ENCODE measurements around the gene NOD2. TPM values are rescaled to one million over a fixed set of nuclear protein-coding genes. Genes with fewer than 3 reads are reported as not detected.

Gene NOD2
- polyA plus RNA-seq (2012; ENCODE audit: missing spikeins) = 7.8 TPM

DNA sequence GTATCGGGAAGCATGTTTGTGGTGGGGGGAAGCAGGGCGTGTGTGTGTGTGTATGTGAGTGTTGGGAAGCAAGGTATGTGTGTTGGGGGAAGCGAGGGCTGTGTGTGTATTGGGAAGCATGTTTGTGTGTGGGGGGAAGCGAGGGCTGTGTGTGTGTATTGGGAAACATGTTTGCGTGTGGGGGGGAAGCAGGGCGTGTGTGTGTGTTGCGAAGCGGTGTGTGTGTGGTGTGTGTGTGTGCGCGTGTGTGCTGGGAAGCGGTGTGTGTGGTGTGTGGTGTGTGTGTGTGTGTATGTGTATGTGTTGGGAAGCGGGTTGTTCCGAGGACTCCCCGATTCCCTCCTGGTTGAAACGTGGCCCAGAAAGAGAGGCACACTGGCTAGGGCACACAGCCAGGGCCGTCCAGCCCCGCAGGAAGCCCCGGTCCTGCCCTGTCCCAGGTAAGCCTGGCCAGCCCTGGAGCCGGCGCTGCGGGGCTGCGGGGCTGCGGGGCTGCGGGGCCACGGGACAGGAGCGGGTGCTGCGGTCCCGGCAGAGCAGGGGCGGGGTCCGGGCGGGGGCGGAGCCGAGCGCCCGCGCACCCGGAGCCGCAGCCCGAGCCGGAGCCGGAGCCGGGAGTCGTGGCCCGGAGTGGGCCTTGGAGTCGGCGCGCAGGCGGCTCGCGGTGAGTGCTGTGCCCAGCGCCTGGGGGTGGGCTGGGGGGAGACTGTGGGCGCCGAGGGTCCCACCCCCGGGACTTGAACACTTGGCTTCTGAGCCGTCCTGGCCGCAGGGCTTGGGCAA is at the start of gene NOD2:
NOD2 (plus strand) TSS at position 608 of the 783 bp plus-strand sequence. CDS start 5,890 bp downstream, outside the sequence.
- TF ChIP-seq POLR2A (IDR thresholded peaks at IDR 0.05; ENCODE audit: low read depth, low read length) (peak; percentile 48; the same call in 1 of the 2 replicates), TAF1 (IDR thresholded peaks at IDR 0.05; ENCODE audit: borderline replicate concordance, low read depth, low read length) (no peak)
- DNase-seq (ENCODE audit: insufficient read length) = peak; percentile 71
- peak; percentile 96 for FAIRE-seq

GRCh38 chr16:50644245-50644644 is 49.2 kb upstream of the NOD2 start:
- TF ChIP-seq TAF1 (IDR thresholded peaks at IDR 0.05; ENCODE audit: borderline replicate concordance, low read depth, low read length) (no peak), POLR2A (IDR thresholded peaks at IDR 0.05; ENCODE audit: low read depth, low read length) (no peak), POLR2AphosphoS5 (IDR thresholded peaks at IDR 0.05; ENCODE audit: low read depth, low read length) (no peak)
- DNase-seq (ENCODE audit: insufficient read length) (no peak), FAIRE-seq (no peak)

DNA sequence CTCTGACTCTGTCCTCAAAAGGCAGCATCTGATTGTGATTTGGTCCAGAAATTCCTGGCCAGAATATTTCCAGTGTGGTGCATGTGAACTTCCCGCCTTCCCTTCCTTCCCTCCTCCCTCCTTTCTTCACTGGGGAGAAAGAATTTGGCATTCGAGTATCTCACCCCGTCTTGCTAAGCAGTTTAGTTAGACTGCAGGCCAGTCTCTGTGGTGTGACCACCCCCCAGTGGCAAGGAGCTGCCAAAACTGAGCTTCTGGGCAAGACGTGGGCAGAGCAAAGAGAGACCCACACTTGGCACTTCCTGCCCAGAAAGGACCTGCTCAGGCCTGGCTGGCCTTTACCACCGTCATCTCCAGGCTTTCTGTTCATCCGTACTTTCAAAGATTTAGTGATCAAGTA is 48.7 kb upstream of the NOD2 start:
- no peak for DNase-seq (ENCODE audit: insufficient read length)
- TF ChIP-seq POLR2A (IDR thresholded peaks at IDR 0.05; ENCODE audit: low read depth, low read length) (no peak), POLR2AphosphoS5 (IDR thresholded peaks at IDR 0.05; ENCODE audit: low read depth, low read length) (no peak), TAF1 (IDR thresholded peaks at IDR 0.05; ENCODE audit: borderline replicate concordance, low read depth, low read length) (no peak)
- FAIRE-seq = no peak

GRCh38 chr16:50645563-50646220 is 47.7 kb upstream of the NOD2 start:
- DNase-seq (ENCODE audit: insufficient read length) = no peak
- TF ChIP-seq TAF1 (IDR thresholded peaks at IDR 0.05; ENCODE audit: borderline replicate concordance, low read depth, low read length) (no peak), POLR2AphosphoS5 (IDR thresholded peaks at IDR 0.05; ENCODE audit: low read depth, low read length) (no peak), POLR2A (IDR thresholded peaks at IDR 0.05; ENCODE audit: low read depth, low read length) (no peak)
- FAIRE-seq = no peak

- FAIRE-seq = no peak
- no peak for DNase-seq (ENCODE audit: insufficient read length)
- TF ChIP-seq POLR2A (IDR thresholded peaks at IDR 0.05; ENCODE audit: low read depth, low read length) = no peak
- TF ChIP-seq POLR2AphosphoS5 (IDR thresholded peaks at IDR 0.05; ENCODE audit: low read depth, low read length) = no peak
- no peak for TF ChIP-seq TAF1 (IDR thresholded peaks at IDR 0.05; ENCODE audit: borderline replicate concordance, low read depth, low read length)
Measured at GRCh38 chr16:50646345-50646744, 47.1 kb upstream of the NOD2 start.

- TF ChIP-seq POLR2AphosphoS5 (IDR thresholded peaks at IDR 0.05; ENCODE audit: low read depth, low read length) = no peak
- TF ChIP-seq TAF1 (IDR thresholded peaks at IDR 0.05; ENCODE audit: borderline replicate concordance, low read depth, low read length) = no peak
- TF ChIP-seq POLR2A (IDR thresholded peaks at IDR 0.05; ENCODE audit: low read depth, low read length) = no peak
- FAIRE-seq (no peak), DNase-seq (ENCODE audit: insufficient read length) (no peak)
Measured at GRCh38 chr16:50651835-50652438, 41.5 kb upstream of the NOD2 start.

DNA sequence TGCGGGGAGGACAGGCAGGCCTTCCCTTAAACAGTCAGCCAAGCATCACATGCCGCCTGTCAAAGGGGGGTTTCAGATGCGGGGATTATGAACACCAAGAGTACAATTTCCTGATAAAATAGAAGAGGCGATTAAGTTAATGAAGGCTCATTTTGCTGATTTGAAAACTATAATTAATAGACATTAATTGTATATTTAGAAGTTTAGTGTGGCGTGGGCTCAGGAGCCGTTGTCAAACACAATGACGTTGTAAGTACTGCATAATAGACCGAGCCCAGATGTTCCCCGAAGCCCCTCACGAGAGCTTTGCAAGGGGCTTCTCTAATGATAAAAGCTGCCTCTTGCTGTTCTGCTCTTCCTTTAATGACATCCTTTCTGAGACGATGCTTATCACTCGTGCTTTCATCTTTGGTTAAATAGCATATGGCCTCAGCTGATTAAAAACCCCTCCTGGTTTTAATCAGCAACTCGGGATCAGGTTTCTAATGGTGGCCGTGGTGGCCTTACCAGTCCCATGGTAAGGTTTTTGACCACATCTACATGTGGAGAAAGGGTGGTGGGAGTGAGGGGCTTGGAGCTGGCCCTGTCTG is 40.5 kb upstream of the NOD2 start:
- FAIRE-seq = no peak

GRCh38 chr16:50653633-50654519 is 39.5 kb upstream of the NOD2 start:
- FAIRE-seq = no peak
- TF ChIP-seq POLR2A (IDR thresholded peaks at IDR 0.05; ENCODE audit: low read depth, low read length) = no peak
- TF ChIP-seq TAF1 (IDR thresholded peaks at IDR 0.05; ENCODE audit: borderline replicate concordance, low read depth, low read length) = no peak
- no peak for TF ChIP-seq POLR2AphosphoS5 (IDR thresholded peaks at IDR 0.05; ENCODE audit: low read depth, low read length)
- no peak for DNase-seq (ENCODE audit: insufficient read length)

More for the DNA sequence above, 40.5 kb upstream of the NOD2 start:
- TF ChIP-seq POLR2A (IDR thresholded peaks at IDR 0.05; ENCODE audit: low read depth, low read length) = no peak
- no peak for TF ChIP-seq POLR2AphosphoS5 (IDR thresholded peaks at IDR 0.05; ENCODE audit: low read depth, low read length)
- no peak for TF ChIP-seq TAF1 (IDR thresholded peaks at IDR 0.05; ENCODE audit: borderline replicate concordance, low read depth, low read length)
- no peak for DNase-seq (ENCODE audit: insufficient read length)

- no peak for TF ChIP-seq TAF1 (IDR thresholded peaks at IDR 0.05; ENCODE audit: borderline replicate concordance, low read depth, low read length)
- TF ChIP-seq POLR2A (IDR thresholded peaks at IDR 0.05; ENCODE audit: low read depth, low read length) = no peak
- TF ChIP-seq POLR2AphosphoS5 (IDR thresholded peaks at IDR 0.05; ENCODE audit: low read depth, low read length) = no peak
- no peak for FAIRE-seq
- no peak for DNase-seq (ENCODE audit: insufficient read length)
Measured at GRCh38 chr16:50655558-50656055, 37.8 kb upstream of the NOD2 start.

GRCh38 chr16:50657241-50657640 is 36.2 kb upstream of the NOD2 start:
- no peak for DNase-seq (ENCODE audit: insufficient read length)
- no peak for FAIRE-seq

More at GRCh38 chr16:50657241-50657640, 36.2 kb upstream of the NOD2 start:
- no peak for TF ChIP-seq TAF1 (IDR thresholded peaks at IDR 0.05; ENCODE audit: borderline replicate concordance, low read depth, low read length)
- no peak for TF ChIP-seq POLR2A (IDR thresholded peaks at IDR 0.05; ENCODE audit: low read depth, low read length)
- no peak for TF ChIP-seq POLR2AphosphoS5 (IDR thresholded peaks at IDR 0.05; ENCODE audit: low read depth, low read length)

All from GM12892 (cell line).